ENCODE results near the gene JAG1.

- TF ChIP-seq CTCF (IDR thresholded peaks at IDR 0.05) = no peak
- TF ChIP-seq POLR2AphosphoS5 (IDR thresholded peaks at IDR 0.05) = no peak
- no peak for TF ChIP-seq POLR2A (IDR thresholded peaks at IDR 0.05)
- TF ChIP-seq EP300 (IDR thresholded peaks at IDR 0.05) = no peak
Measured at GRCh38 chr20:10642856-10643559, 30.8 kb downstream of the JAG1 start.

All from suprapubic skin (tissue), 4 donors.